DOHH2 (cell line): Measurements from ENCODE around the gene C7orf33.

Experiments used
- H3F3A ChIP-seq: fragments of 200-600 bp; sonication (generic), shearing (Covaris generic); 2 replicates; pipeline ENCODE4 v1.6.0; 2016; ENCODE audit warnings: antibody characterized with exemption, mild to moderate bottlenecking; ENCODE audit not compliant: control insufficient read depth, insufficient read depth
- H3K27ac ChIP-seq: fragments of 200-600 bp; sonication (generic); 2 replicates; pipeline ENCODE4 v1.5.1; 2014; ENCODE audit warnings: low read depth, mild to moderate bottlenecking, low read length, moderate library complexity
- H3K27me3 ChIP-seq: fragments of 200-600 bp; sonication (generic); 2 replicates; pipeline ENCODE4 v1.6.1; 2014; ENCODE audit warnings: mild to moderate bottlenecking, low read length, mixed read lengths; ENCODE audit not compliant: control insufficient read depth
- H3K36me3 ChIP-seq: fragments of 200-600 bp; sonication (generic); 2 replicates; pipeline ENCODE4 v1.6.1; 2014; ENCODE audit warnings: mild to moderate bottlenecking, low read length, moderate library complexity, mixed read lengths; ENCODE audit not compliant: control insufficient read depth
- H3K4me1 ChIP-seq: fragments of 200-600 bp; sonication (generic); 2 replicates; pipeline ENCODE4 v1.6.1; 2014; ENCODE audit warnings: mild to moderate bottlenecking, low read length, mixed read lengths; ENCODE audit not compliant: control insufficient read depth
- H3K4me2 ChIP-seq: fragments of 200-600 bp; sonication (generic); 2 replicates; pipeline ENCODE4 v1.6.0; 2014; ENCODE audit warnings: mild to moderate bottlenecking, low read length, moderate library complexity
- H3K4me3 ChIP-seq: fragments of 200-600 bp; sonication (generic); 2 replicates; pipeline ENCODE4 v1.5.1; 2014; ENCODE audit warnings: mild to moderate bottlenecking, low read length, mixed read lengths
- H3K79me2 ChIP-seq: fragments of 200-600 bp; sonication (generic); 2 replicates; pipeline ENCODE4 v1.6.1; 2014; ENCODE audit warnings: mild to moderate bottlenecking, low read length, mixed read lengths; ENCODE audit not compliant: control insufficient read depth
- H3K9me2 ChIP-seq: fragments of 200-600 bp; sonication (generic); replicated peaks from 2 replicates; pipeline ENCODE4 v1.6.1; 2014; ENCODE audit warnings: mild to moderate bottlenecking, low read length, mixed read lengths; ENCODE audit not compliant: control insufficient read depth
- H3K9me3 ChIP-seq: fragments of 200-600 bp; sonication (generic); 2 replicates; pipeline ENCODE4 v1.6.1; 2014; ENCODE audit warnings: antibody characterized with exemption, low read length, mixed read lengths; ENCODE audit not compliant: control insufficient read depth, insufficient read depth
- H4K20me1 ChIP-seq: fragments of 200-600 bp; sonication (generic); 2 replicates; pipeline ENCODE4 v1.6.0; 2014; ENCODE audit warnings: low read depth, mild to moderate bottlenecking, antibody characterized with exemption, low read length, moderate library complexity; ENCODE audit not compliant: control insufficient read depth, insufficient read depth
- CTCF ChIP-seq: fragments of 200-600 bp; sonication (generic); IDR thresholded peaks from one replicate; pipeline ENCODE4 v1.5.1; 2014; ENCODE audit warnings: antibody characterized with exemption, mild to moderate bottlenecking, low read depth, low read length; ENCODE audit not compliant: poor library complexity, severe bottlenecking
- EZH2phosphoT487 ChIP-seq: fragments of 200-600 bp; sonication (generic); IDR thresholded peaks from 2 replicates; pipeline ENCODE4 v1.6.1; 2017; ENCODE audit warnings: borderline replicate concordance, mild to moderate bottlenecking, antibody characterized with exemption, low read length, moderate library complexity, mixed read lengths

Gene C7orf33

GRCh38 chr7:148598351-148598750 lies 7.8 kb downstream of the C7orf33 start:
- no peak for TF ChIP-seq CTCF
- TF ChIP-seq EZH2phosphoT487, result no peak

GRCh38 chr7:148605350-148605749 lies 14.8 kb downstream of the C7orf33 start:
- H3F3A ChIP-seq, result no peaks in the 10 kb centered on the region
- no peak overlapping the region for H3K4me2 ChIP-seq
- H3K4me3 ChIP-seq, result no peak overlapping the region
- TF ChIP-seq EZH2phosphoT487 (no peak), CTCF (no peak)
- H3K36me3 ChIP-seq, result no peaks in the 10 kb centered on the region
- H4K20me1 ChIP-seq, result no peaks in the 10 kb centered on the region
- no peaks in the 10 kb centered on the region for H3K4me1 ChIP-seq
- H3K79me2 ChIP-seq, result no peaks in the 10 kb centered on the region
- no peaks in the 10 kb centered on the region for H3K9me2 ChIP-seq
- no peak overlapping the region for H3K27ac ChIP-seq
- peaks cover 17% of the 10 kb centered on the region for H3K9me3 ChIP-seq
- 0 out of 2 replicates have a peak, but pooled peaks cover 2% of the 10 kb centered on the region for H3K27me3 ChIP-seq

More at GRCh38 chr7:148598351-148598750, 7.8 kb downstream of the C7orf33 start:
- Histone ChIP-seq H3K9me3 (peaks cover 10% of the 10 kb centered on the region), H3K79me2 (no peaks in the 10 kb centered on the region), H3K4me3 (no peak overlapping the region), H3F3A (no peaks in the 10 kb centered on the region), H3K4me1 (no peaks in the 10 kb centered on the region), H4K20me1 (no peaks in the 10 kb centered on the region), H3K9me2 (no peaks in the 10 kb centered on the region), H3K27me3 (0 out of 2 replicates have a peak, but pooled peaks cover 2% of the 10 kb centered on the region), H3K27ac (no peak overlapping the region), H3K36me3 (no peaks in the 10 kb centered on the region), H3K4me2 (no peak overlapping the region)

GRCh38 chr7:148607151-148607661 lies 16.6 kb downstream of the C7orf33 start:
- no peak overlapping the region for H3K27ac ChIP-seq

More at GRCh38 chr7:148607151-148607661, 16.6 kb downstream of the C7orf33 start:
- H3K36me3 ChIP-seq, result no peaks in the 10 kb centered on the region
- H3K27me3 ChIP-seq, result 0 out of 2 replicates have a peak, but pooled peaks cover 4% of the 10 kb centered on the region
- H3K9me2 ChIP-seq, result no peaks in the 10 kb centered on the region
- H3F3A ChIP-seq, result no peaks in the 10 kb centered on the region
- H3K4me2 ChIP-seq, result no peak overlapping the region
- no peaks in the 10 kb centered on the region for H4K20me1 ChIP-seq
- H3K4me3 ChIP-seq, result no peak overlapping the region
- H3K79me2 ChIP-seq, result no peaks in the 10 kb centered on the region
- H3K4me1 ChIP-seq, result no peaks in the 10 kb centered on the region
- TF ChIP-seq CTCF, result no peak
- no peak for TF ChIP-seq EZH2phosphoT487
- H3K9me3 ChIP-seq, result peaks cover 17% of the 10 kb centered on the region
